ENCODE measurements around the gene SYNDIG1. TPM values are rescaled to one million over a fixed set of nuclear protein-coding genes. Genes with fewer than 3 reads are reported as not detected.

SYNDIG1 gene
- total RNA-seq, 1 experiment from 2014 or later: not detected

GRCh38 chr20:24421071-24421470 is 48.4 kb upstream of the SYNDIG1 start:
- no peak for DNase-seq
- Histone ChIP-seq H3K9me3 (no peaks in the 10 kb centered on the region), H3K36me3 (ENCODE audit: control insufficient read depth, insufficient read depth, low read length) (no peaks in the 10 kb centered on the region), H3K4me3 (ENCODE audit: low read depth, low read length) (no peak overlapping the region), H3K4me1 (no peaks in the 10 kb centered on the region), H3K27me3 (replicated peaks; ENCODE audit: control insufficient read depth, insufficient read depth, low read length) (no peaks in the 10 kb centered on the region)
- intact Hi-C loops (cut with micrococcal nuclease; ENCODE audit: unreplicated experiment): no loop called here
- peaks cover 8% of the 10 kb centered on the region for H3K27me3 Mint-ChIP-seq (ENCODE audit: insufficient read depth, unreplicated experiment)
- no peaks in the 10 kb centered on the region for H3K4me1 Mint-ChIP-seq (ENCODE audit: low read depth, unreplicated experiment)
- no TSS peak for BruUV-seq (replicated peaks)
- no peak overlapping the region for H3K27ac Mint-ChIP-seq (ENCODE audit: unreplicated experiment)
- no peaks in the 10 kb centered on the region for H3K36me3 Mint-ChIP-seq (ENCODE audit: insufficient read depth, unreplicated experiment)
- ChIA-PET CTCF (no interaction called here), POLR2A (no interaction called here)
- H3K9me3 Mint-ChIP-seq (ENCODE audit: unreplicated experiment): peaks cover under 1% of the 10 kb centered on the region
- no peak overlapping the region for H3K4me3 Mint-ChIP-seq (ENCODE audit: unreplicated experiment)
- no peak for TF ChIP-seq CTCF (IDR thresholded peaks at IDR 0.05; ENCODE audit: insufficient read depth in 1 of 2, low read depth in 1 of 2, low read length in 1 of 2, severe bottlenecking in 1 of 2, unreplicated experiment in 1 of 2)

- no peak overlapping the region for H3K4me3 Mint-ChIP-seq (ENCODE audit: unreplicated experiment)
- no peaks in the 10 kb centered on the region for H3K9me3 Mint-ChIP-seq (ENCODE audit: unreplicated experiment)
- Histone ChIP-seq H3K9me3 (no peaks in the 10 kb centered on the region), H3K27me3 (replicated peaks; ENCODE audit: control insufficient read depth, insufficient read depth, low read length) (no peaks in the 10 kb centered on the region), H3K36me3 (ENCODE audit: control insufficient read depth, insufficient read depth, low read length) (no peaks in the 10 kb centered on the region), H3K4me3 (ENCODE audit: low read depth, low read length) (no peak overlapping the region), H3K4me1 (no peaks in the 10 kb centered on the region)
- TF ChIP-seq CTCF (IDR thresholded peaks at IDR 0.05; ENCODE audit: insufficient read depth in 1 of 2, low read depth in 1 of 2, low read length in 1 of 2, severe bottlenecking in 1 of 2, unreplicated experiment in 1 of 2): no peak
- intact Hi-C loops (cut with micrococcal nuclease; ENCODE audit: unreplicated experiment): no loop called here
- no peaks in the 10 kb centered on the region for H3K36me3 Mint-ChIP-seq (ENCODE audit: insufficient read depth, unreplicated experiment)
- ChIA-PET POLR2A (no interaction called here), CTCF (no interaction called here)
- H3K27ac Mint-ChIP-seq (ENCODE audit: unreplicated experiment): no peak overlapping the region
- H3K27me3 Mint-ChIP-seq (ENCODE audit: insufficient read depth, unreplicated experiment): peaks cover 8% of the 10 kb centered on the region
- no peaks in the 10 kb centered on the region for H3K4me1 Mint-ChIP-seq (ENCODE audit: low read depth, unreplicated experiment)
- DNase-seq: no peak
- BruUV-seq (replicated peaks): no TSS peak
Measured at GRCh38 chr20:24422091-24422760, 47.2 kb upstream of the SYNDIG1 start.

- Mint-ChIP-seq H3K36me3 (ENCODE audit: insufficient read depth, unreplicated experiment) (no peaks in the 10 kb centered on the region), H3K4me1 (ENCODE audit: low read depth, unreplicated experiment) (no peaks in the 10 kb centered on the region), H3K27me3 (ENCODE audit: insufficient read depth, unreplicated experiment) (peaks cover 8% of the 10 kb centered on the region), H3K4me3 (ENCODE audit: unreplicated experiment) (no peak overlapping the region), H3K27ac (ENCODE audit: unreplicated experiment) (no peak overlapping the region), H3K9me3 (ENCODE audit: unreplicated experiment) (no peaks in the 10 kb centered on the region)
- Histone ChIP-seq H3K4me1 (no peaks in the 10 kb centered on the region), H3K4me3 (ENCODE audit: low read depth, low read length) (no peak overlapping the region), H3K36me3 (ENCODE audit: control insufficient read depth, insufficient read depth, low read length) (no peaks in the 10 kb centered on the region), H3K27me3 (replicated peaks; ENCODE audit: control insufficient read depth, insufficient read depth, low read length) (no peaks in the 10 kb centered on the region), H3K9me3 (no peaks in the 10 kb centered on the region)
- CTCF ChIA-PET: no interaction called here
- intact Hi-C loops (cut with micrococcal nuclease; ENCODE audit: unreplicated experiment): no loop called here
- no peak for DNase-seq
- BruUV-seq (replicated peaks): no TSS peak
- no peak for TF ChIP-seq CTCF (IDR thresholded peaks at IDR 0.05; ENCODE audit: insufficient read depth in 1 of 2, low read depth in 1 of 2, low read length in 1 of 2, severe bottlenecking in 1 of 2, unreplicated experiment in 1 of 2)
- POLR2A ChIA-PET: no interaction called here
Measured at GRCh38 chr20:24423390-24424313, 45.8 kb upstream of the SYNDIG1 start.
